GM19238 (cell line): ENCODE results near the gene HLA-G.

Experiments used
- DNase-seq: peaks from one replicate; pipeline ENCODE4 v3.0.0; 2011; ENCODE audit warnings: low spot score; ENCODE audit not compliant: insufficient read length

The HLA-G gene

GRCh38 chr6:29816030-29816429 lies 11.6 kb upstream of the HLA-G start:
- no peak for DNase-seq

- DNase-seq, result no peak
Observed at GRCh38 chr6:29818892-29819291, 8.7 kb upstream of the HLA-G start.

GRCh38 chr6:29824144-29824543 lies 3.5 kb upstream of the HLA-G start:
- no peak for DNase-seq

- no peak for DNase-seq
Observed at GRCh38 chr6:29825848-29826247, 1.8 kb upstream of the HLA-G start.

GRCh38 chr6:29826271-29826670 lies 1.4 kb upstream of the HLA-G start:
- no peak for DNase-seq

GRCh38 chr6:29828471-29828797 lies 809 bp downstream of the HLA-G start:
- DNase-seq, result no peak

GRCh38 chr6:29829766-29830165 lies 2.1 kb downstream of the HLA-G start:
- DNase-seq, result no peak

- no peak for DNase-seq
Observed at GRCh38 chr6:29830409-29830808, 2.8 kb downstream of the HLA-G start.

GRCh38 chr6:29831776-29832175 lies 4.2 kb downstream of the HLA-G start:
- no peak for DNase-seq

- no peak for DNase-seq
Observed at GRCh38 chr6:29834564-29835436, 7.2 kb downstream of the HLA-G start.

GRCh38 chr6:29839917-29840316 lies 12.3 kb downstream of the HLA-G start:
- DNase-seq, result no peak

- DNase-seq, result no peak
Observed at GRCh38 chr6:29841030-29841429, 13.4 kb downstream of the HLA-G start.

GRCh38 chr6:29845405-29846006 lies 17.9 kb downstream of the HLA-G start:
- DNase-seq, result no peak

- peak; percentile 55 for DNase-seq
Observed at GRCh38 chr6:29847871-29848630, 20.4 kb downstream of the HLA-G start.

- DNase-seq, result no peak
Observed at GRCh38 chr6:29850011-29850553, 22.5 kb downstream of the HLA-G start.

GRCh38 chr6:29851190-29851589 lies 23.6 kb downstream of the HLA-G start:
- DNase-seq, result no peak

GRCh38 chr6:29853245-29853644 lies 25.6 kb downstream of the HLA-G start:
- no peak for DNase-seq

- DNase-seq, result no peak
Observed at GRCh38 chr6:29858006-29858405, 30.4 kb downstream of the HLA-G start.

GRCh38 chr6:29861521-29862255 lies 34.1 kb downstream of the HLA-G start:
- DNase-seq, result no peak

GRCh38 chr6:29864037-29864810 lies 36.6 kb downstream of the HLA-G start:
- DNase-seq, result no peak

GRCh38 chr6:29865631-29866030 lies 38.0 kb downstream of the HLA-G start:
- no peak for DNase-seq
